Measurements from ENCODE around the gene B9D1. TPM values are rescaled to one million over a fixed set of nuclear protein-coding genes. Genes with fewer than 3 reads are reported as not detected.

Gene B9D1
- total RNA-seq, 1 experiment from 2014 or later, result 48.0 TPM

- Histone ChIP-seq H4K20me1 (ENCODE audit: low read length) (no peaks in the 10 kb centered on the region), H3K27ac (ENCODE audit: low read length) (peak overlapping the region; percentile 59), H3K36me3 (ENCODE audit: low read depth, low read length) (no peaks in the 10 kb centered on the region), H3K9me3 (ENCODE audit: low read length) (no peaks in the 10 kb centered on the region), H3K4me1 (ENCODE audit: insufficient read depth, low read length) (peaks cover 10% of the 10 kb centered on the region), H3K4me3 (ENCODE audit: low read length) (peak overlapping the region; percentile 79), H3K27me3 (ENCODE audit: low read length) (no peaks in the 10 kb centered on the region), H3F3A (ENCODE audit: low read length, unreplicated experiment) (no peaks in the 10 kb centered on the region), H3K9ac (ENCODE audit: low read length) (peak overlapping the region; percentile 77), H3K9me2 (replicated peaks; ENCODE audit: low read length) (no peaks in the 10 kb centered on the region), H3K4me2 (ENCODE audit: low read length) (peak overlapping the region; percentile 89), H3K79me2 (ENCODE audit: low read length) (peaks cover 4% of the 10 kb centered on the region), H2AFZ (ENCODE audit: low read length) (peak overlapping the region; percentile 87)
- intact Hi-C loops (cut with micrococcal nuclease), result loop anchor here (10.0 kb wide), 1 partner anchor 403 kb away; no protein-coding TSS in a partner anchor
- ChIA-PET CTCF (no interaction called here), POLR2A (ENCODE audit: unreplicated experiment) (interaction anchor here (1.7 kb wide), 1 partner anchor 16 kb away, joined by 13 read pairs; no protein-coding TSS in a partner anchor)
- TF ChIP-seq EZH2phosphoT487 (IDR thresholded peaks at IDR 0.05; ENCODE audit: borderline replicate concordance, low read length) (no peak), EZH2 (IDR thresholded peaks at IDR 0.05; ENCODE audit: low read length, unreplicated experiment) (no peak), CTCF (conservative IDR thresholded peaks at IDR 0.05; ENCODE audit: low read depth, low read length) (no peak)
- ATAC-seq, result no peak
- BruUV-seq (replicated peaks), result TSS peak; percentile 70
- DNase-seq, result no peak
Measured at GRCh38 chr17:19361944-19362276, 613 bp downstream of the B9D1 start.

- ChIA-PET POLR2A (ENCODE audit: unreplicated experiment) (no interaction called here), CTCF (no interaction called here)
- no peaks in the 10 kb centered on the region for H3K27me3 ChIP-seq (ENCODE audit: low read length)
- no peak for TF ChIP-seq EZH2 (IDR thresholded peaks at IDR 0.05; ENCODE audit: low read length, unreplicated experiment)
- TF ChIP-seq CTCF (conservative IDR thresholded peaks at IDR 0.05; ENCODE audit: low read depth, low read length), result no peak
- TF ChIP-seq EZH2phosphoT487 (IDR thresholded peaks at IDR 0.05; ENCODE audit: borderline replicate concordance, low read length), result no peak
- H3K36me3 ChIP-seq (ENCODE audit: low read depth, low read length), result no peaks in the 10 kb centered on the region
- DNase-seq (no peak), ATAC-seq (no peak)
- H3K27ac ChIP-seq (ENCODE audit: low read length), result no peak overlapping the region
- intact Hi-C loops (cut with micrococcal nuclease), result loop anchor here (10.0 kb wide), 1 partner anchor 403 kb away; no protein-coding TSS in a partner anchor
- peaks cover 10% of the 10 kb centered on the region for H3K4me1 ChIP-seq (ENCODE audit: insufficient read depth, low read length)
- H4K20me1 ChIP-seq (ENCODE audit: low read length), result no peaks in the 10 kb centered on the region
- H3K4me3 ChIP-seq (ENCODE audit: low read length), result no peak overlapping the region
- H3F3A ChIP-seq (ENCODE audit: low read length, unreplicated experiment), result no peaks in the 10 kb centered on the region
- 0 out of 2 replicates have a peak overlapping the region, but pooled peaks have one; percentile 77 for H3K9ac ChIP-seq (ENCODE audit: low read length)
- no peak overlapping the region for H2AFZ ChIP-seq (ENCODE audit: low read length)
- peak overlapping the region; percentile 89 for H3K4me2 ChIP-seq (ENCODE audit: low read length)
- BruUV-seq (replicated peaks), result no TSS peak
- no peaks in the 10 kb centered on the region for H3K9me3 ChIP-seq (ENCODE audit: low read length)
- H3K79me2 ChIP-seq (ENCODE audit: low read length), result peaks cover 4% of the 10 kb centered on the region
- no peaks in the 10 kb centered on the region for H3K9me2 ChIP-seq (replicated peaks; ENCODE audit: low read length)
Measured at GRCh38 chr17:19361326-19361725, 1.2 kb downstream of the B9D1 start.

- POLR2A ChIA-PET (ENCODE audit: unreplicated experiment), result no interaction called here
- Histone ChIP-seq H3F3A (ENCODE audit: low read length, unreplicated experiment) (no peaks in the 10 kb centered on the region), H3K4me3 (ENCODE audit: low read length) (no peak overlapping the region), H3K27ac (ENCODE audit: low read length) (no peak overlapping the region), H3K79me2 (ENCODE audit: low read length) (peaks cover 4% of the 10 kb centered on the region), H3K9ac (ENCODE audit: low read length) (no peak overlapping the region), H3K36me3 (ENCODE audit: low read depth, low read length) (no peaks in the 10 kb centered on the region), H2AFZ (ENCODE audit: low read length) (no peak overlapping the region), H3K4me1 (ENCODE audit: insufficient read depth, low read length) (peaks cover 10% of the 10 kb centered on the region), H3K9me2 (replicated peaks; ENCODE audit: low read length) (no peaks in the 10 kb centered on the region), H3K9me3 (ENCODE audit: low read length) (no peaks in the 10 kb centered on the region), H4K20me1 (ENCODE audit: low read length) (no peaks in the 10 kb centered on the region), H3K27me3 (ENCODE audit: low read length) (no peaks in the 10 kb centered on the region), H3K4me2 (ENCODE audit: low read length) (no peak overlapping the region)
- ATAC-seq (no peak), DNase-seq (no peak)
- no peak for TF ChIP-seq EZH2phosphoT487 (IDR thresholded peaks at IDR 0.05; ENCODE audit: borderline replicate concordance, low read length)
- TF ChIP-seq EZH2 (IDR thresholded peaks at IDR 0.05; ENCODE audit: low read length, unreplicated experiment), result no peak
- TF ChIP-seq CTCF (conservative IDR thresholded peaks at IDR 0.05; ENCODE audit: low read depth, low read length), result no peak
- BruUV-seq (replicated peaks), result no TSS peak
- intact Hi-C loops (cut with micrococcal nuclease), result loop anchor here (10.0 kb wide), 1 partner anchor 404 kb away; no protein-coding TSS in a partner anchor
- CTCF ChIA-PET, result no interaction called here
Measured at GRCh38 chr17:19360772-19361171, 1.8 kb downstream of the B9D1 start.

All from PC-3 (cell line).